Measurements from ENCODE around the gene IKZF1.

IKZF1 gene

GRCh38 chr7:50418526-50419290 lies 114.2 kb downstream of the IKZF1 start:
- no peaks in the 10 kb centered on the region for H3F3A ChIP-seq (ENCODE audit: insufficient read depth, low read length)
- no peak overlapping the region for H3K4me2 ChIP-seq (ENCODE audit: low read depth, low read length)
- no peak for DNase-seq
- H3K9ac ChIP-seq (ENCODE audit: low read length), result no peak overlapping the region
- no peak overlapping the region for H3K27ac ChIP-seq (ENCODE audit: low read length)
- no peaks in the 10 kb centered on the region for H3K9me3 ChIP-seq (replicated peaks; ENCODE audit: insufficient read depth, low read length)
- H3K4me1 ChIP-seq (ENCODE audit: low read length), result peaks cover 12% of the 10 kb centered on the region
- H2AFZ ChIP-seq (ENCODE audit: low read length), result no peak overlapping the region
- no peaks in the 10 kb centered on the region for H3K27me3 ChIP-seq (replicated peaks; ENCODE audit: insufficient read depth, low read length)
- no peaks in the 10 kb centered on the region for H4K20me1 ChIP-seq (ENCODE audit: insufficient read depth, low read length)
- no peaks in the 10 kb centered on the region for H3K9me2 ChIP-seq (replicated peaks; ENCODE audit: insufficient read depth, low read length)
- no peaks in the 10 kb centered on the region for H3K36me3 ChIP-seq (replicated peaks; ENCODE audit: insufficient read depth, low read length)
- H3K79me2 ChIP-seq (ENCODE audit: low read length), result no peaks in the 10 kb centered on the region
- TF ChIP-seq EZH2 (optimal IDR thresholded peaks at IDR 0.05; ENCODE audit: low read depth, low read length) (no peak), EZH2phosphoT487 (IDR thresholded peaks at IDR 0.05; ENCODE audit: low read length) (no peak)
- H3K4me3 ChIP-seq (ENCODE audit: low read length), result no peak overlapping the region

- no peak for DNase-seq
- H3K9ac ChIP-seq (ENCODE audit: low read length), result no peak overlapping the region
- no peaks in the 10 kb centered on the region for H4K20me1 ChIP-seq (ENCODE audit: insufficient read depth, low read length)
- H3K9me3 ChIP-seq (replicated peaks; ENCODE audit: insufficient read depth, low read length), result no peaks in the 10 kb centered on the region
- TF ChIP-seq EZH2 (optimal IDR thresholded peaks at IDR 0.05; ENCODE audit: low read depth, low read length), result no peak
- no peaks in the 10 kb centered on the region for H3K79me2 ChIP-seq (ENCODE audit: low read length)
- H3K4me1 ChIP-seq (ENCODE audit: low read length), result peaks cover 9% of the 10 kb centered on the region
- no peak overlapping the region for H3K4me2 ChIP-seq (ENCODE audit: low read depth, low read length)
- H3K27ac ChIP-seq (ENCODE audit: low read length), result no peak overlapping the region
- no peaks in the 10 kb centered on the region for H3K27me3 ChIP-seq (replicated peaks; ENCODE audit: insufficient read depth, low read length)
- no peaks in the 10 kb centered on the region for H3K9me2 ChIP-seq (replicated peaks; ENCODE audit: insufficient read depth, low read length)
- H3K4me3 ChIP-seq (ENCODE audit: low read length), result no peak overlapping the region
- H2AFZ ChIP-seq (ENCODE audit: low read length), result no peak overlapping the region
- H3F3A ChIP-seq (ENCODE audit: insufficient read depth, low read length), result no peaks in the 10 kb centered on the region
- H3K36me3 ChIP-seq (replicated peaks; ENCODE audit: insufficient read depth, low read length), result no peaks in the 10 kb centered on the region
Observed at GRCh38 chr7:50421043-50421442, 116.5 kb downstream of the IKZF1 start.

GRCh38 chr7:50422858-50423257 lies 118.3 kb downstream of the IKZF1 start:
- Histone ChIP-seq H4K20me1 (ENCODE audit: insufficient read depth, low read length) (no peaks in the 10 kb centered on the region), H3K4me3 (ENCODE audit: low read length) (no peak overlapping the region), H3K27ac (ENCODE audit: low read length) (no peak overlapping the region), H3K9me3 (replicated peaks; ENCODE audit: insufficient read depth, low read length) (no peaks in the 10 kb centered on the region), H3K27me3 (replicated peaks; ENCODE audit: insufficient read depth, low read length) (no peaks in the 10 kb centered on the region), H3K36me3 (replicated peaks; ENCODE audit: insufficient read depth, low read length) (no peaks in the 10 kb centered on the region), H3K4me2 (ENCODE audit: low read depth, low read length) (no peak overlapping the region), H3F3A (ENCODE audit: insufficient read depth, low read length) (no peaks in the 10 kb centered on the region), H3K79me2 (ENCODE audit: low read length) (no peaks in the 10 kb centered on the region), H3K4me1 (ENCODE audit: low read length) (no peaks in the 10 kb centered on the region), H3K9ac (ENCODE audit: low read length) (no peak overlapping the region), H3K9me2 (replicated peaks; ENCODE audit: insufficient read depth, low read length) (no peaks in the 10 kb centered on the region), H2AFZ (ENCODE audit: low read length) (no peak overlapping the region)
- TF ChIP-seq EZH2phosphoT487 (IDR thresholded peaks at IDR 0.05; ENCODE audit: low read length) (no peak), EZH2 (optimal IDR thresholded peaks at IDR 0.05; ENCODE audit: low read depth, low read length) (no peak), CTCF (IDR thresholded peaks at IDR 0.05; ENCODE audit: low read length) (no peak)
- no peak for DNase-seq

DNA sequence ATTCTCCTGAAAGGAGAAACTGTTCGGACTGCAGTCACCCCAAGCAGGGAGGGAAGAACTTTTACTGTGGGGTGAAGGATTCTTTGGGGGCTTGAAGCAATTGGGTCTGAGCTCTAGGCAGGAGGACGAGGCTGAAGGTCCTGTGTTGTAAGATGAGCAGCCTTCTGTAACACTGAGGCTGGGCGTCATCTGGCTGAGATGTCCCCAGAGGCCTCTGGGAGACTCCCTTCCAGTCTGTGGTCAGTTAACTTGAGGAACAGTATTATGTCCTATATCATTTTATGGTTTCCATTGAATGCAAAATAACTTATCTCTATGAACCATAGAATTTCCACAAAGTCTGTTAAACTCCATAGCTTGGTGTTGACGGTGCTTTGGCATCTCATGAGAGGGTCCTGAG lies 119.3 kb downstream of the IKZF1 start:
- Histone ChIP-seq H3K79me2 (ENCODE audit: low read length) (no peaks in the 10 kb centered on the region), H2AFZ (ENCODE audit: low read length) (no peak overlapping the region), H3K9ac (ENCODE audit: low read length) (no peak overlapping the region), H3K4me3 (ENCODE audit: low read length) (no peak overlapping the region), H3K27me3 (replicated peaks; ENCODE audit: insufficient read depth, low read length) (no peaks in the 10 kb centered on the region), H4K20me1 (ENCODE audit: insufficient read depth, low read length) (no peaks in the 10 kb centered on the region), H3K9me2 (replicated peaks; ENCODE audit: insufficient read depth, low read length) (no peaks in the 10 kb centered on the region), H3F3A (ENCODE audit: insufficient read depth, low read length) (no peaks in the 10 kb centered on the region), H3K27ac (ENCODE audit: low read length) (no peak overlapping the region), H3K9me3 (replicated peaks; ENCODE audit: insufficient read depth, low read length) (no peaks in the 10 kb centered on the region), H3K4me2 (ENCODE audit: low read depth, low read length) (no peak overlapping the region), H3K4me1 (ENCODE audit: low read length) (no peaks in the 10 kb centered on the region), H3K36me3 (replicated peaks; ENCODE audit: insufficient read depth, low read length) (no peaks in the 10 kb centered on the region)
- no peak for DNase-seq
- TF ChIP-seq EZH2 (optimal IDR thresholded peaks at IDR 0.05; ENCODE audit: low read depth, low read length) (no peak), EZH2phosphoT487 (IDR thresholded peaks at IDR 0.05; ENCODE audit: low read length) (no peak), CTCF (IDR thresholded peaks at IDR 0.05; ENCODE audit: low read length) (no peak)

Data from MM.1S (cell line).